K562 (cell line): Measurements from ENCODE around the gene SLC49A4. TPM values are rescaled to one million over a fixed set of nuclear protein-coding genes. Genes with fewer than 3 reads are reported as not detected.

Source experiments
- BRD4 ChIP-seq: fragments of 200-600 bp; sonication (generic); IDR thresholded peaks from 2 replicates; pipeline ENCODE4 v1.6.1; 2017; ENCODE audit warnings: inconsistent platforms
- CHCHD3 ChIP-seq: fragments of 250-450 bp; sonication (Bioruptor Pico); IDR thresholded peaks from 2 replicates; pipeline ENCODE4 v2.1.2; 2022; ENCODE audit warnings: mild to moderate bottlenecking
- CTCF ChIP-seq, 3 experiments: IDR thresholded peaks in 2 of 3; conservative IDR thresholded peaks in 1 of 3; 2 replicates each; pipeline ENCODE4 v1.5.1; 2011 to 2012; ENCODE audit warnings: low read length in 3 of 3, mild to moderate bottlenecking in 3 of 3, control low read depth in 2 of 3, improper control_type of control experiment in 1 of 3, inconsistent platforms in 1 of 3, low read depth in 1 of 3, mixed read lengths in 1 of 3, moderate library complexity in 1 of 3; ENCODE audit not compliant: insufficient read depth in 2 of 3
- E2F1 ChIP-seq: sonication (generic); formaldehyde crosslinking; IDR thresholded peaks from 2 replicates; pipeline ENCODE4 v1.8.1; 2023; ENCODE audit warnings: mild to moderate bottlenecking, missing genetic modification reagents, moderate library complexity
- ERF ChIP-seq: fragments of 450-650 bp; formaldehyde crosslinking; IDR thresholded peaks from 2 replicates; pipeline ENCODE4 v1.4.0; 2020; ENCODE audit warnings: mild to moderate bottlenecking, mixed read lengths
- GABPA ChIP-seq: fragments of 200-800 bp; sonication (Bioruptor generic); conservative IDR thresholded peaks from 2 replicates; pipeline ENCODE4 v1.6.1; 2016; ENCODE audit warnings: low read depth, missing genetic modification characterization, missing compliant biosample characterization
- POU5F1 ChIP-seq: fragments of 150-350 bp; IDR thresholded peaks from 2 replicates; pipeline ENCODE4 v1.6.1; 2014; ENCODE audit warnings: borderline replicate concordance, low read length, low read depth, mild to moderate bottlenecking; ENCODE audit not compliant: partially characterized antibody
- RAD21 ChIP-seq, 2 experiments: fragments of 250-450 bp in 1 of 2; fragments of 450-650 bp in 1 of 2; sonication (Bioruptor Pico) in 1 of 2; formaldehyde crosslinking in 1 of 2; IDR thresholded peaks in 1 of 2; conservative IDR thresholded peaks in 1 of 2; 2 replicates each; pipeline versions ENCODE4 v1.4.0 to v1.8.0; 2020 to 2022; ENCODE audit warnings: mild to moderate bottlenecking in 2 of 2, moderate library complexity in 1 of 2
- REST ChIP-seq, 2 experiments: fragments of 450-650 bp; formaldehyde crosslinking in 1 of 2; IDR thresholded peaks; 2 replicates each; pipeline versions ENCODE4 v1.4.0 to v1.6.1; 2014 to 2020; ENCODE audit warnings: mild to moderate bottlenecking in 2 of 2, borderline replicate concordance in 1 of 2, low read depth in 1 of 2
- SMC3 ChIP-seq: conservative IDR thresholded peaks from 2 replicates; pipeline ENCODE4 v1.6.1; 2011; ENCODE audit warnings: low read depth, low read length, improper control_type of control experiment; ENCODE audit not compliant: insufficient read depth
- STAT5A ChIP-seq: IDR thresholded peaks from 2 replicates; pipeline ENCODE4 v1.6.1; 2012; ENCODE audit warnings: low read length, inconsistent platforms, borderline replicate concordance
- ZFX ChIP-seq: sonication (generic); formaldehyde crosslinking; IDR thresholded peaks from 2 replicates; pipeline ENCODE4 v1.8.0; 2022; ENCODE audit warnings: mild to moderate bottlenecking, missing genetic modification reagents, moderate library complexity
- ZNF253 ChIP-seq: fragments of 250-450 bp; sonication (Bioruptor Pico); conservative IDR thresholded peaks from 2 replicates; pipeline ENCODE4 v1.6.1; 2021; ENCODE audit warnings: mild to moderate bottlenecking
- ZNF354B ChIP-seq: fragments of 250-450 bp; sonication (Bioruptor Pico); IDR thresholded peaks from 2 replicates; pipeline ENCODE4 v1.4.0; 2020
- ZNF785 ChIP-seq: fragments of 250-450 bp; sonication (Bioruptor Pico); IDR thresholded peaks from 2 replicates; pipeline ENCODE4 v1.4.0; 2020; ENCODE audit warnings: mild to moderate bottlenecking
- polyA plus RNA-seq, 8 experiments: library from polyadenylated mRNA; depleted of rRNA in 4 of 8; stranded (reverse) in 5 of 8; unstranded in 3 of 8; fragments of >200 nt; fragmentation: Nextera tagmentation in 2 of 8; fragmentation: Illumina TruSeq in 1 of 8; extraction: Ambion mirVana in 2 of 8; extraction: Trizol in 1 of 8; gene quantifications; 2 replicates each; pipeline versions ENCODE4 v1.2.1 to v1.2.3, GENCODE V29; 2011 to 2014; ENCODE audit warnings: inconsistent platforms in 1 of 8, missing spikeins in 1 of 8
- total RNA-seq, 7 experiments: library from RNA; depleted of rRNA in 6 of 7; stranded (reverse); fragments of >200 nt in 6 of 7; fragmentation: Illumina TruSeq in 2 of 7; extraction: Trizol in 2 of 7; gene quantifications; 2 replicates each; pipeline versions ENCODE4 v1.2.1 to v1.2.3, GENCODE V29; 2011 to 2021; ENCODE audit warnings: low replicate concordance in 1 of 7

SLC49A4 gene
- total and polyA plus RNA-seq, 9 of the 15 experiments (the other 6 are each of a cell fraction or from before 2014, with no cell fraction given): 0.15 to 1.3 (median 0.83) TPM

GRCh38 chr3:122754929-122755328 lies 39.9 kb upstream of the SLC49A4 start (continued):
- TF ChIP-seq ZNF354B (CRISPR knock-in tag) (no peak), ZFX (CRISPR knock-in tag) (no peak), E2F1 (CRISPR knock-in tag) (no peak), CHCHD3 (CRISPR knock-in tag) (no peak), POU5F1 (no peak), BRD4 (no peak), ZNF785 (no peak), RAD21 (CRISPR knock-in tag; conservative IDR thresholded peaks at IDR 0.05 in 1 of 2, IDR thresholded peaks at IDR 0.05 in 1 of 2) (peak; percentile 43 to 73), GABPA (tag) (no peak), REST (IDR thresholded peaks at IDR 0.05; ENCODE audit: borderline replicate concordance) (peak; percentile 43; the same call in 1 of the 2 replicates), REST (CRISPR knock-in tag; IDR thresholded peaks at IDR 0.05; ENCODE audit: low read depth) (no peak), STAT5A (no peak), ERF (no peak), SMC3 (peak; percentile 35; the same call in 1 of the 2 replicates), CTCF (IDR thresholded peaks at IDR 0.05 in 2 of 3, conservative IDR thresholded peaks at IDR 0.05 in 1 of 3; ENCODE audit: insufficient read depth in 2 of 3, low read depth in 1 of 3, low read length in 3 of 3) (peak; percentile 65 to 76 (median 76)), ZNF253 (CRISPR knock-in tag) (no peak)
